Measurements from ENCODE around the gene GALNS.
A peak's percentile ranks its signal among the peaks of the same experiment; 100 is the strongest.
"Not testable (repeated sequence)": the region's sequence is repeated elsewhere in the genome, so short reads cannot be mapped to it uniquely, and the experiment has no call there.

GALNS gene, protein sequence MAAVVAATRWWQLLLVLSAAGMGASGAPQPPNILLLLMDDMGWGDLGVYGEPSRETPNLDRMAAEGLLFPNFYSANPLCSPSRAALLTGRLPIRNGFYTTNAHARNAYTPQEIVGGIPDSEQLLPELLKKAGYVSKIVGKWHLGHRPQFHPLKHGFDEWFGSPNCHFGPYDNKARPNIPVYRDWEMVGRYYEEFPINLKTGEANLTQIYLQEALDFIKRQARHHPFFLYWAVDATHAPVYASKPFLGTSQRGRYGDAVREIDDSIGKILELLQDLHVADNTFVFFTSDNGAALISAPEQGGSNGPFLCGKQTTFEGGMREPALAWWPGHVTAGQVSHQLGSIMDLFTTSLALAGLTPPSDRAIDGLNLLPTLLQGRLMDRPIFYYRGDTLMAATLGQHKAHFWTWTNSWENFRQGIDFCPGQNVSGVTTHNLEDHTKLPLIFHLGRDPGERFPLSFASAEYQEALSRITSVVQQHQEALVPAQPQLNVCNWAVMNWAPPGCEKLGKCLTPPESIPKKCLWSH

DNA sequence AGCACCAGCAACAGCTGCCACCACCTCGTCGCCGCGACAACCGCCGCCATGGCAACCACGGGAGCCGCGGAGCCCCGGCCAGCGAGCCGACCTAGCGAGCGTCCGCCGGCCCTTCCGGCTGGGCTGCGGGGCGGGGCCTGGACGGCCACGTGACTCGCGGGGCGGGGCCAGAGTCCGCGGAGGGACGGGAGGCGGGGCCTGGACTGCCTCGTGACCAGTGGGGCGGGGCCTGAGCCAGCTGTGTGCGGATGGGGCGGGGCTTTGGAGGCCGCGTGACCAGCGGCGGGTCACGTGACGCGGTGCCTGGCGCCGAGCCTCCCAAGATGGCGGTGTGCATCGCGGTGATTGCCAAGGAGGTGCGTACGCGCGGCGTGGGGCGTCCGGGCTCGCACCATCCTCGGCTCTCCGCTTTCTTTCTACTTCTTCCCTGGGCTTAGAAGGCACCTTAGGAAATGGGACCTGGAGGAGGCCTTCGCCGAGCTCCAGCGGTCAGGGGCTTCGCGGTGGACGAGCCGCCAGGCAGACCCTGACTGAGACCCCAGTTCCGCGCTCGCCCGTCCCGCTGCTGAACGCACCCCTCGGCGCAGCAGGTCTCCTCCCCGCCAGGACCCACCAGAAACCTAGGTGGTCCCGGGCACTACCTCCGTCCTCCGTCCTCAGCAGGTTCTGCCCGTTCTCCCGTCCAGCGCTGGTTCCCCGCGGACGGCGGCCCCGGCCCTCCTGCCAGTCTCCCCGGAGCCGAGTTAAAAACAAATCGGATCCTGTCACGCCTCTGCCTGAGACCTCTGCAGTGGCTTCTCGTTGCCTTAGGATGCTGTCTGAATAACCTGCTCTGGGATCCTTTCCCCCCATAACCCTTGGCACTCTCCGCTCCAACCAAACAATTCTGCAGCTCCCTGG lies at the start of gene GALNS, which contains the start of gene TRAPPC2L:
GALNS (minus strand) TSS at position 120 of the 900 bp plus-strand sequence; CDS start at position 50, 70 bp downstream.
TRAPPC2L (plus strand) TSS at position 300 of the 900 bp plus-strand sequence; CDS start at position 324, 24 bp downstream.
- DNase-seq: peak; percentile 100

DNA sequence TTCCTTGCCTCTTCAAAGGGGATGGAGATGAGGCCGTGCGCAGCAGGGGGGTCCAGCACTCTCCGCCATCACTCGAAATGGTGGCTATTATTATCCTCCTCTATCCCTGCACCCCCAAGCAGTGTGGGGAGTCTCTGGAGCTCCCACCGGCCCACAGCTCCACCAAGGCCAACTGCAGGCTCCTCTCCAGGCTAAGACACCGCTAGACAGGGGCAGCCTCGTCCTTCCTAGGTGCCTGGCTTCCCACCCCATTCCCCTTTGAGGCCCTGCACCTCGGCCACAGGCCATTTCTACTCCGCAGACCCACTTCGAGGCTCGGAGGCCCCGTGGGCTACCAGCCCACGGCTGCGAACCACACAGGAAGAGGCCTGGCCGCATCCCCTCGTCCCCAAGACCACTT lies 49.3 kb upstream of the GALNS start:
- DNase-seq: no peak

DNA sequence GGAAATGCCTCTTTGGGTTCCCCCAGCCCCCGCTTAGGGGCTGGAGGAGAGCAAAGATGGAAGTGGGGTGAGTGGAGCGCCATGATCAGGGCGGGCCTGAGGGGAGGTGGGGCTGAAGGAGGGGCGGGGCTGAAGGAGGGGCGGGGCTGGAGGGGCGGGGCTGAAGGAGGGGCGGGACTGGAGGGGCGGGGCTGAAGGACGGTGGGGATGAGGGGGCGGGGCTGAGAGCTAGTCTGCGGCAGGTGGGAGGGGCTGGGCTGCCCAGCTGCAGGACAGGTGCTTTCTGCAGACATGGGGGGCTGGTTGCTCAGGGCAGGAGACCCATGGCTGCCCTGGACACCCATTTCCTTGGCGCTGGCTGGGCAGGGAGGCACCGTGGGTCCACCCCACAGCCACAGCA lies 48.8 kb upstream of the GALNS start:
- no peak for DNase-seq

DNA sequence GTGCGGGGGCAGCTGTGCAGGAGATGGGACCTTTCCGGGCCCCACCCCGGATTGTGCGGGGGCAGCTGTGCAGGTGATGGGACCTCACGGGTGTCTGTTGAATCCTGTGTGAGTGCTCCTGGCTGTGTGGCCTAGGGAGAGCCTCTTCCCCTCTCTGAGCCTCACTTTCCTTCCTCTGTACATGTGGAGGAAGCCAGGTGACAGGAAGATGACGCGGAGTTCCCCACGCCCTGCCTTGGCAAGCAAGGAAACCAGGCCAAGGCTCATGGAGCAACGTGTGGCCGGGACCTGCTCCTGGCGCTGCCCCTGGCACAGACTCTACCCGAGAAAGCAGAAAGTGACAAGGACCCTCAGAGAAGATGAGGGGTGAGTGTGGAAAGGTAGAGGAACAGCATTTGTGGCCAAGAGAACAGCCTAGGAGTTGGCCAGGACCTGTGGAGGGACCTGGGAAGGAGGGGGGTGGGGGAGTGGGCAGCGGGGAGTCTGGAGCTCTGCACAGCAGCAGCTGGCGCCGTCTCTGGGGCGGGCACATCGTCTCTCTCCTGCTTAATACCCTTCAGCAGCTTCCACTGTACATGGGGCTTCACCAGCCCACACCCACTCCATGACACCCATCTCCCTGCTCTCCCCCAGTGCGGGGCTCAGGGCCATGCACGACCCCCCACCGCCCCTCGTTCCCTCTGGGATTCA lies 48.1 kb upstream of the GALNS start:
- no peak for DNase-seq

DNA sequence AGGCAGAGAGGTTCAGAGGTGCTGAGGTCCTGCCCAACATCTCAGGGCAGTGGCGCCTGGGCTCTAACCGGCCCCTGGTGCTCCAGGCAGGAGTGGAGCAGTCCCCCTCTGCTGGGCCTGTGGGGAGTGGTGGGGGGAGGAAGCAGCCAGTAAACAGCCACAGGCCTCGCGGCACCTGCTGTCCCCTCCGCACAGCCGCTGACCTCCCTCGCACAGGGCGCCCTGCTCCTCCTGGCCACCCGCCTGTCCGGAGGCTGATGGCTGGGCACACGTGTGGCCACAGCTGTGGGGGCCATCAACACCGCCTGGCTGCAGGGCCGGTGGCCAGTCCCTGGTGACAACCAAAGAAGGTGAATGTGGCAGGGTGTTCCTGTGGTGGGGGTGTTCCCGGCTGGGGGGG lies 46.5 kb upstream of the GALNS start:
- no peak for DNase-seq

DNA sequence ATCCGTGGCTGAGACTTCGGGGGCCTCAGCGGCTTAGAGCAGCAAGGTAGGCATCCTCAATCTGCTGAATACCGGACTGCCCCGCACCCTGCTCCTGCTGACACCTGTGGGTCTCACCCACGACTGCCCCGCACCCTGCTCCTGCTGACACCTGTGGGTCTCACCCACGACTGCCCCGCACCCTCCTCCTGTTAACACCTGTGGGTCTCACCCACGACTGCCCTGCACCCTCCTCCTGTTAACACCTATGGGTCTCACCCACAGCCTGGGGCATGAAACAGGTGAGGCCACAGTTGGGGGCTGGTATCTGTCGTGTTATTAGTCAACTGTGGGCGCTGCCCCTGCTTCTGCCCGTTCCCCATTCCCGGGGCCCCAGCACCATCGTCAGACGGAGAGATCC lies 46.0 kb upstream of the GALNS start:
- no peak for DNase-seq

DNA sequence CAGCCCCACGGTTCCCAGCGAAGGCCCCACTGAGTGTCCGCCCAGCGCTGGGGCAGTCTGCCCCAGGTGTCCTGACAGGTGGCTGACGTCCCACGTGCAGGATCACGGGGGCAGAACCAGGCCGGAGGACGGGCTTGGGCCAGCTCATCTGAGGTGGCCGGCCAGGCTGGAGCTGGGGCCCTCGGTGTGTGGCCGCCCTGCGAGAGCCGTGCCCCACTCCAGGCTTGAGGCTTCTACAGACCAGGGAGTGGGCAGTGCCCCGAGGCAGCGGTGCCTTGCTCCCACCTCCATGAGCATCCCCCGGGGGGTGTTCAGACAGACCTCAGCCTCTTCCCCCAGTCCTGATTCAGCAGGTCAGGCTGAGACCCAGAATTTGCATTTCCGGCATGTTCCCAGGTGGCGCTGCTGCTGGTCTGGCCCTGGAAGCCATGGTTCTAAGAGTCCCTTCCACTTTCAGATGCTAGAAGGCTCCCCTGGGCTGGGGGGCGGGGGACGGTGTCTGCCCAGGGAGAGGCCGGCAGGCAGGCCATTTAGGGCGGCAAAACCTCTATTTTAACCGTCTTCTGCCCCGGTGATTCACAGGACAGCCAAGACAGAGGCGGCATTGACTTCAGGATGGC lies 45.1 kb upstream of the GALNS start:
- DNase-seq: no peak

DNA sequence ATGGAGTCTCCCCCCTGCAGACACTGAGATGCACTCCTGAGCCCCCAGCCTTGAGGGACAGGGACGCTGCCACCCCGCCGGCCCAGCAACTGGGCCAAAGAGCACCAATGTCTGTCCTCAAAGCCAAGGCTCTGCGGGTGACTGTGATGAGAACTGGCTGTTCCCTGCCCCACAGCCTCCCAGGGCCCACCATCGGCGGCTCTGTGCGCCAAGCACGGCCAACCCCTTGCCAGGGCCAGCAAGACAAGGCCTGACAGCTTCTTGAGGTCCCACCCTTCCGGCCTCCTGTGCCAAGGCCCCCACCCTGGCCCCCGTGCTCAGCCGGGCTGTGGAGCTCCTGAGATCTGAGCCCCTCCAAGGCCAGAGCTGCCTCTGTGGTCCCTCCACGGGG lies 43.9 kb upstream of the GALNS start:
- no peak for DNase-seq

DNA sequence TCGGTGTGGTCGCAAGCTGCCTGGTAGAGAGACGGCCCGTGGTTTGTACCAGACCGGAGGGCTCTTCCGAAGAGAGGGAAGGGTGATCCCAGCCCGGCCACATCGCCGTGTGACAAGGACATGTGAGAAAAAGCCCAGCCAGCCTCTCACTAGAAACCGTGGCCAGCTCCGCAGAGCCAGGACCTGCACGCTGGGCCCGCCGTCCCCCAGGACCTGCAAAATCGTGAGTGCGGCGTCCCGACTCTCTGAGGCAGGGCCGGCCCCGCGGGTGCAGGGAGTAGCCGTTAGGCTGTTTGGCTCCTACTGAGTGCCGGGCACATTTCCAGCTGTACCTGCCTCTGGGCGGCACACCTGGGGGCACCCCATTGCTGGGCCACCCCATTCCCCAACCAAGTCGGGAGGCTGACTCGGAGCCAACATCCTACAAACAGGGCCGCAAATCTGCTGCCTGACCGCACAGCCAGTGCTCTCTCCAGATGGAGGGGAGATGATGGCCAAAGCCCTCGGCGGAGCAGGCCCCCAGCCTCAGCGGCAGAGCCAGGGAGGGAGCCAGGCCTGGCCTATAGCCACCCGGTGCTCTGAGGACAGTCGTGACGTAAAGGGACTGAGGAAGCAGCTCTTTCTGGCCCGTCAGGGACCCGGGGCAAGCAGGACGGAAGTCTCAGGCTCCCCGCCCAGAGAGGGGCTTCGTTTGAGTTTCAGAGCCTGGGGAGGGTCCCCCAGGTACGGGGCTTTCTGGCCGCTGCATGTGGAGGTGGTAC lies 43.3 kb upstream of the GALNS start:
- DNase-seq: no peak

DNA sequence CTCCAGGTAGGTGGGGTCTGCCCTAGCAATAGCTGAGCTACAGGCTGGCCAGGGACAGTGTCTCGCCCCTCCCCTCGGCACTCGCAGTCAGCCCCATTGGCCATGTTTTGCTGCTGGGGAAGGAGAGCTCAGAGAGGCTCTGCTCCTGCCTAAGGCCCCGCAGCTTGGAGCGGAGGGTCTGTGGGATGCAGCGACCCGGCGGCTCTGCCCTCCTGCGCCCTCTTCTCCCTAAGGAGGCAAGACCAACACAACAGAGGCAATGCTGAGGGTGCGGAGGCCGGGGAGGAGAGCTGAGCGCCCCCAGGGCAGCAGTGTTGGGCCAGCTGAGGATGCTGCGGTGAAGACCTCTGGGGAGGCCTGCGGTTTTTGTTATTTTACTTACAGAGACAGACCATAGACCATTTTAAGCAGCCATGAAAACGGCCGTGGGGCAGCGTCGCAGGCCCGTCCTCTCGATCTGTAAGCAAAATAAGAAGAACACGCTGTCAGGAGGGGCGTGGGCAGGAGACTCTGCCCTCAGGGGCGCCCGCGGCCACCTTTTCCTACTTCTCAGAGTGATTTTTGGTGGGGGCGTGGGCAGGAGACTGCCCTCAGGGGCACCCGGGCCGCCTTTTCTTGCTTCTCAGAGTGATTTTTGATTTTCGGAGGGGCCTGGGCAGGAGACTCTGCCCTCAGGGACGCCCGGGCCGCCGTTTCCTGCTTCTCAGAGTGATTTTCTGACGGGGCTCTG lies 41.1 kb upstream of the GALNS start:
- no peak for DNase-seq

DNA sequence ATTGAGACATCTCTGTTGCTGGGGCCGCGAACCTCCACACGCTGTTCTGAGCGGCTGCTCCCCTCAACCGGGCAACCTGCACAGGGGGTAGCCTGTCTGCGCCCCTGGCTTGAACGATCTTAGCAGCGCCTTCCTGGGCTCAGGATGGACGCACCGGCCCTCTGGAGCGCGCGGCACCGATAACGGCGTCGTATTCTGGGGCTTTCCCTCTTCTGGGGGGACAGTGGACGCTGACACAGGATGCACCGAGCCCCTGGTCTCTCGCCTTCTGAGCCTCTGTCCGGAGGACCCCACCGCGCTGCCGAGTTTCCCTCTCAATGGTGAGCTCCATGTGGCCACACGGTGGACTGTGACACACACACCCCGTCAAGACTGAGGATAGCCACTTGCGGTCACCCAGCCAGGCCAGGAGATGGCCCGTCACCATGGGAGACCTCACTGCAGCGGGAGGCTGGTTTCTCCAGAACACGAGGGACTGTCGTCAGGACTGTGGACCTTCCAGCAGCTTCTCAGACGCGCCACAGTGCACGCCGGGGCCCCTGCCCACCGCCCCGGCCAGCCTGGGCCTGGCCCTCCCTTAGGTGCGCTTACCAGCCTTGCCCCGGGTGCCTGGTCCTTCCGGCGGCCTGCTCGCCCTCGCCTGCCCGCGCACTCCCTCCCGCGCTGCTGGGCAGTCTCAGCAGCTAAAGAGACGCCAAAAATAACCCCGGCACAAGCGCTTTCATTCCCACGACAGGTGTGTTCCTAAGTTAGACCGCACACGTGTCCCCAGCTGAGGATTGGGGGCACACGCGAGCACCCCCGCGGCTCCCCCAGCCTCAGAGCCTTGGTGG lies 39.7 kb upstream of the GALNS start:
- no peak for DNase-seq

DNA sequence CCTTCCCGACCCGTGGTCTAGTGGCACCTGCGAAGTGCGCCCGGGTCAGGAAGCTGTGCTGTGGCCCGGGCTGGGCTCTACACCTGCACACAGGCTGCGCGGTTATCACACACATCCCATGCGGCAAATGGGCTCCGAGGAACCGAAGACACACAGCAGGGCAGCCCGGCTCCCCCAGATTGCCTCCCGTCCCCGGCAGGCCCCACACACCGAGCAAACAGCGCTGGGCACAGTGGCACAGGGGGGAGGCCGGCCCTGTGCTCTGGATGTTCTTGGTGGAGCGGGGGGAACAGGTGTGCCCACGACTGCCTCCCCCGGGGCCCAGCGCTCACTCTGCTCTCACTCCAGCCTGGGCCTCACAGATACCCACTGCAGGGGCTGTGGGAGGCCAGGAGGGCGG lies 38.6 kb upstream of the GALNS start:
- DNase-seq: no peak

DNA sequence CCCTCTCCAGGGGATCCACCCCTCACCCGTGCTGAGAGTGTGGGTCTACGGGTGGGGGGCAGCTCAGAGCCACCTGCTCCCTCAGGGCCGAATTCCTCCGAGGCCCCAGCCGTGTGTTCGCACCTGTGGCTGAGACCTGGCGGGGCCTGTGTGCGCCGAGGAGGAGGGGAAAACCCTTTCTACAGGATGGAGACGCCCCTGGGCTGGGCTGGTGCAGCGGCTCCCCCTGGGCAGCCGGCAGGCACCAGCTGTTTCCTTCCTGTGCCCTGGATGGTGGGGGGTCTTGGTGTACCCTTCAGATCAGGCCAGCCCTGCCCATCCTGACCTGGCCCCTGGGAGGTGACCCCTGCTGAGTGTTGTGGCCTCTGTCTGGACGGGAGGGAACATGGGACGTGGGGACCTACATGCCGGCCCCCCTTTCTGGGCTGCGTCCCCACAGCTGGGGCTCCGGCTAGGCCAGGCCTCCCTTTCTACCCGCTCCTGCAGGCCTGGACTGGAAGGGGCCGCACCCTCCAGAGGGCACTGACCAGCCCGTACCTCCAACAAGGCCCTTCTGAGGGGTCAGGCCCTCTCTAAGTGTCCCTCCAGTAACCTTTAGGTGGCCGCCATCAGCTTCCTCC lies 38.0 kb upstream of the GALNS start:
- no peak for DNase-seq

DNA sequence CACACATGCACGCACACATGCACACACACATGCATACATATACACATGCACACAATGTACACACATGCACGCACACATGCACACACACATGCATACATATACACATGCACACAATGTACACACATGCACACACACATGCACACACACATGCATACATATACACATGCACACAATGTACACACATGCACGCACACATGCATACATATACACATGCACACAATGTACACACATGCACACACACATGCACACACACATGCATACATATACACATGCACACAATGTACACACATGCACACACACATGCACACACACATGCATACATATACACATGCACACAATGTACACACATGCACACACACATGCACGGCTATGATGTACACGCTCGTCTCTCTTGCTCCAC lies 37.5 kb upstream of the GALNS start:
- DNase-seq: not testable (repeated sequence)

DNA sequence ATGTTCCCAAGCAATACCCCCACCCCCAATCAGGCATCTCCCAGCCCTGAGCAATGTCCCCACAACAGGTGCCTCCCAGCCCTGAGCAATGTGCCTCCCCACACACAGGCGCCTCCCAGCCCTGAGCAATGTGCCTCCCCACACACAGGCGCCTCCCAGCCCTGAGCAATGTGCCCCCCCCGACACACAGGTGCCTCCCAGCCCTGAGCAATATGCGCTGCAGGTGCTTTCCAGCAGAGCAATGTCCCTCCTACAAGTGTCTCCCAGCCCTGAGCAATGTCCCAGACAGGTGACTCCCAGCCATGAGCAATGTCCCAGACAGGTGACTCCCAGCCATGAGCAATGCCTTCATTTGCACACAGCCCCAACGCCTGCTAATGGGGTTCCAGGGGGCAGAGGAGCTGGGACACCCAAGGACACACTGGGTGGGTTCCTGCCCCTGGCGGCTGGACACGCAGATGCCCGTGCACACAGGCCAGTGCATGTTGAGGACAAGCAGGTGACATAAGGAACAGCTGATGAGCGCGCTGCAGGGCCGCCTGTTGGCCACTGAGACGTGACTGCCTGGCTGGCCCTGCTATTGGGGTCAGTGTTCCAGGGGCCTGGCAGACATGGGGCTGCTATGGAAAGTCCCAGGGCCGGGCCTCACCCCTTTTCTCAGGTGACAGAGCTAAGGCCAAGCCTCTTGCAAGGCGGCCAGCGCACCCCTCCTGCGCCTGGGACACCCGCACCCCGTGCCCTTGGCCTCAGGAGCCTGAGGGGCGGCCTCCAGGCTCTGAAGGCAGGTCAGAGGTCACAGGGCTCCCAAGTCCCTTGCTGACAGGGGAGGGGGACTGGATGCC lies 36.6 kb upstream of the GALNS start:
- no peak for DNase-seq

DNA sequence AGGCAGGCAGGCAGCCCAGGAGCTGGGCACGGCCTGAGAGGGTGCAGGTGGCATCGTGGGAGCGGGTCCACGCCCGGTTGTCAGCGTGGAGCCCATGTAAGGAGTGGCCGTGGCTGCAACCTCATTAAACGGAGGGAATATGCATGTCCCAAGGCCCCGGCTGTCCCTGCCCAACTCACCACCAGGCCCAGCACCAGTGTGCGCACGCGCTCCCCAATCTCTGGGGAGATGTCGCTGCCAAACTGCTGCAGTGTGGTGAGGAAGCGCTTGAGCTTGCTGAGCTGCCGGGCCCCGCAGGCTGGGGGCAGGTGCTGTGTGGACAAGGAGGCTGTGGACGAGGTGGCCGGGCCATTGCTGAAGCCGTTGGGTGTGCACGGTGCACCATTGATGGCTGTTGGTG lies 35.3 kb upstream of the GALNS start:
- DNase-seq: no peak

DNA sequence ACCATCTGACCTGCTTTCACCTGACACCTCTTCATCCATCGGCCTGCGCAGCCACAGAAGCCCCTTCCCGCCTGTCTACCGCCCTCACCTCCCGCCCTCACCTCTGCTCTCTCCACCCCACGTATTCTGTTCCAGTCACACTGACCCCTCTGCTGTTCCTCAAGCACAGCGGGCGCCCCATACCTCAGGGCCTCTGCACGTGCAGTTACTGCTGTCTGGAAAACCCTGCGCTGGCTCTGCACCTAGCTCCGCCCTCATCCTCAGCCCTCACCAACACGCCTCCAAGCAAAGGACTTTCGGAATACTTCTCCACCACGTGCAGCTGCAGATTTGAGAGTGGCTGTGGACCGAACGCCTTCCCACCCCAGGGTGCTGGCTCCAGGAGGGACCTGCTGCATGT lies 34.3 kb upstream of the GALNS start:
- no peak for DNase-seq

DNA sequence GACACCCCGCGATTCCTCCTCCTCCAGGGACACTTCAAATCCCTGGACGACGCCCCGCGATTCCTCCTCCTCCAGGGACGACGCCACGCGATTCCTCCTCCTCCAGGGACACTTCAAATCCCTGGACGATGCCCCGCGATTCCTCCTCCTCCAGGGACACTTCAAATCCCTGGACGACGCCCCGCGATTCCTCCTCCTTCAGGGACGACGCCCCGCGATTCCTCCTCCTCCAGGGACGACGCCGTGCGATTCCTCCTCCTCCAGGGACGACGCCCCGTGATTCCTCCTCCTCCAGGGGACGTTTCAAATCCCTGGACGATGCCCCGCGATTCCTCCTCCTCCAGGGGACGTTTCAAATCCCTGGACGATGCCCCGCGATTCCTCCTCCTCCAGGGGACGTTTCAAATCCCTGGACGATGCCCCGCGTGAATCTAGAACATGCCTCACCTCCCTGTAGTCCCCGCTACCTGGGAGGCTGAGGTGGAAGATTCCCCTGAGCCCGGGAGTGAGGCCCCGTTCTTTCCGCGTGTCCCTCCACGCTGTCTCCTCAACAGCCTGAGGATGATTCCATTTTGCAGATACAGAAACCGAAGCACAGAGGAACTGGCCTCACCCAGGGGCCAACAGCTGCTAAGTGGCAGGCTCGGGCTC lies 33.1 kb upstream of the GALNS start:
- DNase-seq: not testable (repeated sequence)

All from activated effector memory CD4-positive, alpha-beta T cell treated with anti-CD3 and anti-CD28 coated beads, Interleukin-2, amount 50 U/mL, for 16 hours (primary cell).